T-helper 22 cell (primary cell): ENCODE measurements around the gene CXorf49B.

ENCODE experiments used
- DNase-seq: peaks from one replicate; pipeline ENCODE4 v3.0.0-alpha.2; 2020; ENCODE audit warnings: low read depth

Gene CXorf49B

GRCh38 chrX:71815906-71816156, 52.7 kb downstream of the CXorf49B start:
- DNase-seq = no peak
